Inferior parietal cortex (tissue), 1 donor: ENCODE measurements around the gene MBD3.
A peak's percentile ranks its signal among the peaks of the same experiment; 100 is the strongest.

Source experiments
- DNase-seq: peaks from one replicate; pipeline ENCODE4 v3.0.0-alpha.2; 2016; ENCODE audit errors: extremely low spot score

MBD3 gene

GRCh38 chr19:1599460-1599846 is 6.8 kb upstream of the MBD3 start:
- no peak for DNase-seq

- no peak for DNase-seq
Observed at GRCh38 chr19:1598777-1599459, 6.3 kb upstream of the MBD3 start.

- no peak for DNase-seq
Observed at GRCh38 chr19:1593501-1593772, 772 bp upstream of the MBD3 start.

- peak; percentile 86 for DNase-seq
Observed at GRCh38 chr19:1592024-1592754, 476 bp downstream of the MBD3 start.

GRCh38 chr19:1591421-1592023 is 1.1 kb downstream of the MBD3 start:
- DNase-seq, result no peak

- DNase-seq, result no peak
Observed at GRCh38 chr19:1590641-1591397, 1.8 kb downstream of the MBD3 start.

- DNase-seq, result no peak
Observed at GRCh38 chr19:1587872-1588271, 4.8 kb downstream of the MBD3 start.

- no peak for DNase-seq
Observed at GRCh38 chr19:1585243-1585580, 7.5 kb downstream of the MBD3 start.

- DNase-seq, result no peak
Observed at GRCh38 chr19:1584500-1585242, 8.0 kb downstream of the MBD3 start.

GRCh38 chr19:1582201-1582600 is 10.5 kb downstream of the MBD3 start:
- DNase-seq, result no peak

- no peak for DNase-seq
Observed at GRCh38 chr19:1580957-1581356, 11.7 kb downstream of the MBD3 start.

GRCh38 chr19:1580382-1580781 is 12.3 kb downstream of the MBD3 start:
- DNase-seq, result no peak

- no peak for DNase-seq
Observed at GRCh38 chr19:1579222-1579621, 13.4 kb downstream of the MBD3 start.

GRCh38 chr19:1577929-1578618 is 14.6 kb downstream of the MBD3 start:
- DNase-seq, result no peak

- DNase-seq, result no peak
Observed at GRCh38 chr19:1577090-1577928, 15.4 kb downstream of the MBD3 start.

- no peak for DNase-seq
Observed at GRCh38 chr19:1576242-1577089, 16.2 kb downstream of the MBD3 start.

- no peak for DNase-seq
Observed at GRCh38 chr19:1575323-1576241, 17.1 kb downstream of the MBD3 start.

GRCh38 chr19:1574354-1575136 is 18.1 kb downstream of the MBD3 start:
- no peak for DNase-seq
